NK-92 (cell line): ENCODE measurements around the gene CDH2.
"Not testable (repeated sequence)": the region's sequence is repeated elsewhere in the genome, so short reads cannot be mapped to it uniquely, and the experiment has no call there.

Source experiments
- DNase-seq: peaks from one replicate; lab custom pipeline; 2025; ENCODE audit not compliant: unreplicated experiment; lab: John Stamatoyannopoulos, UW

CDH2 gene

GRCh38 chr18:27931535-27931934, 245.4 kb downstream of the CDH2 start:
- no peak for DNase-seq

DNA sequence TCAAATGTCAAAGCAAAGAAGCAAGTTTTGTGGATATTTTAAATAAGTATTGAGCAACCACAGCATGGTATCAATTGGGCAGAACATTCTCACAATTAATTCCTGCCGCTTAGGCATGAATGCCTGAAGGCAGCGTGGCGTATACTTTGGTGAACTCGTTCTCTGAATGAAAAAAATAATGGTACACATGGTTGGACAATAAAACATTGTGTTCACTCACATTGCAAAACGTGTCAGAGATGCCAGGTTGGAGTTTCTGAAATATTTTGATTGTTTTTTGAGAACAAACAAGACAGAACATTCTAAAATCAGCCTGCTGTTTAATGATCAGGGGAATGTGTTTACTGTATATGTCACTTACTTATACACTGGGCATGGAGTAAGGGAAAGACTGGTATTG, 254.2 kb downstream of the CDH2 start:
- DNase-seq = no peak

- no peak for DNase-seq
Observed at GRCh38 chr18:27921904-27922751, 254.8 kb downstream of the CDH2 start.

- no peak for DNase-seq
Observed at GRCh38 chr18:27921392-27921791, 255.5 kb downstream of the CDH2 start.

DNA sequence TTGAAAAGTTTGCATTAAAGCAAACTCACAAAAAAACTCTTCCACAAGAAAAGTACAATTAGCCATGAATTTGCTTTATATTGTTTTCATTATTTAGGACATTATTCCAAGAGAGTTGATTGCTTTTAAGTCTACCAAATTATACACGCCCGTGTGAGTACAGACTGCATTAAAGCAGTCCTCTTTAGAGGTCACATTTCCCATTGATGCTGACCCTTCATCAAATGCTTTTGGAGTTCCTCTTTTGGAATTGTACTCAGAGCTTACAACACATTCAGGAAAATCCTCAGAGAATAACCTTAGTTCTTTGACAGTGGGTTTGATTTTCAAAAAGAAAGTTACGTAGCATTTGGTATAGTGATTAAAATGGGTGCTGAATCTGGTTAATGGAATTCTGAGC, 256.1 kb downstream of the CDH2 start:
- DNase-seq = no peak

DNA sequence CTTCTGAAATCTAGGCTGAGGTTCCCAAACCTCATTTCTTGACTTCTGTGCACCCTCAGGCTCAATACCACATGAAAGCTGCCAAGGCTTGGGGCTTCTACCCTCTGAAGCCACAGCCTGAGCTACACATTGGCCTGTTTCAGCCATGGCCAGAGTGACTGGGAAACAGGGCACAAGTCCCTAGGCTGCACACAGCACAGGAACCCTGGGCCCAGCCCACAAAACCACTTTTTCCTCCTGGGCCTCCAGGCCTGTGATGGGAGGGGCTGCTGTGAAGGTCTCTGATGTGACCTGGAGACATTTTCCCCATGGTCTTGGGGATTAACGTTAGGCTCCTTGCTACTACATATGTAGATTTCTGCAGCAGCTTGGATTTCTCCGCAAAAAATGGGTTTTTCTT, 270.7 kb downstream of the CDH2 start:
- DNase-seq = not testable (repeated sequence)

DNA sequence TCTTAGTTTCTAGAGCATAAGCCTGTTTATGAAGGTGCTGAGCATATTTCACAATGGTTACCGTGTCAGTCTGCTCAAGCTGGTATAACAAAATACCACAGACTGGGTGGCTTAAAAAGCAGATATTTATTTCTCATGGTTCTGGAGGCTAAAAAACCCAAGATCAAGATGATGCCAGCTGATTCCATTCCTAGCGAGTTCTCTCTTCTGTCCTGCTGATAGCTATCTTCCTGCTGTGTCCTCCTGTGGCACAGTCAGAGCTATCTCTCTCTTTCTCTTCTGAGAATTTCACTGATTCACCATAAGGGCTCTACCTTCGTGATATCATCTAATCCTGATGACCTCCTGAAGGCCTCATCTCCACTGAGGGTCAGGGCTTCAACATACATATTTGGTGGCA, 273.0 kb downstream of the CDH2 start:
- no peak for DNase-seq

DNA sequence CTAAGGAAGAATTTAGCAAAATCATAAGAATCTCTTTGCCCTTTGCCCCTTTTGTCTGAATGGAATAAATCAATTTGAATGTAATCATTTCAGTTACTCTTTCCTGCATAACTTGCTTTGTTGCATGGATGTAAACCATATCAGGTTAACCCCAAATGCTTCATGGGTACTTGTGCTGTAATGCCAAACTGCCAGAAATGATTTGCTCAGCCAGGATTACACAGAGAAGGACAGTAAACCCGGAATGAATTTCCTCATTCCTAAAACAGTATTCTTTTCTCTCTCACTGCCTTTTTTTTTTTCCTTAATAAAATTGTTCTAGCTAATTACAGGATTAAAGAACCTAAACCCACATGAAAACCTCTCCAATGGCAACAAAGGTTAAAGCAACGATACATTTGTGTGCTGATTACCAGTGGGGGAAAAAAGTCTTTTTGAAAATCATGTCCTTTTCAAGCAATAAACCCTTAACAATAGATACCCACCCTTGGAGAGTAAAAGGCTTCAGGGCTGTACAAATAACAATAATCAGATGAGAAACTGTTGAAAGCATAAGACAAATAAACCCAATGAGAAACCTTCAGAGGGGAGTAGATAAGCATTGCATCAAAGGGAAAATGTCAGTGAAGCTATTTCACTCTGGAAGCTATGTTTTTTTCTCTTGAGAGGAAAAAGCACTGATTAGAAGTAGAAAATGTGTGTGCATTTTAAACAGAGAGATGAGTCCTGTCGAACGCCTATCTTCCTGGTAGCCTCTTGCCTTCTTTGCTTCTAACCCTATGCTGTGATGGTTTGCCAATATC, 275.3 kb downstream of the CDH2 start:
- DNase-seq = no peak
